Esophagus muscularis mucosa (tissue), 4 donors: ENCODE data around the gene IDH2. TPM values are rescaled to one million over a fixed set of nuclear protein-coding genes. Genes with fewer than 3 reads are reported as not detected.

Source experiments
- DNase-seq: peaks from one replicate; pipeline ENCODE4 v3.0.0-alpha.2; 2017; ENCODE audit errors: extremely low spot score
- H3K27ac ChIP-seq, 4 donors: fragments of 200-600 bp; sonication (generic); replicated peaks in 1 of 4; 1 replicate in 3 of 4; 2 replicates in 1 of 4; pipeline ENCODE4 v1.5.1; 2016 to 2019; ENCODE audit warnings: mild to moderate bottlenecking in 1 of 4
- H3K27me3 ChIP-seq, 4 donors: fragments of 200-600 bp; sonication (generic); one replicate each; pipeline versions ENCODE4 v1.5.1 to v1.6.0; 2016 to 2019
- H3K36me3 ChIP-seq, 4 donors: fragments of 200-600 bp; sonication (generic); one replicate each; pipeline ENCODE4 v1.5.1; 2016 to 2019
- H3K4me1 ChIP-seq, 4 donors: fragments of 200-600 bp; sonication (generic); one replicate each; pipeline ENCODE4 v1.5.1; 2016 to 2019
- H3K4me3 ChIP-seq, 4 donors: fragments of 200-600 bp; sonication (generic); 1 replicate in 2 of 4; 2 replicates in 2 of 4; pipeline ENCODE4 v1.5.1; 2016 to 2019; ENCODE audit warnings: mild to moderate bottlenecking in 4 of 4, moderate library complexity in 1 of 4
- H3K9me3 ChIP-seq, 4 donors: fragments of 200-600 bp; sonication (generic); 1 replicate in 3 of 4; 2 replicates in 1 of 4; pipeline ENCODE4 v1.5.1; 2016 to 2019
- EP300 ChIP-seq: sonication (generic); formaldehyde crosslinking; IDR thresholded peaks from one replicate; pipeline ENCODE4 v1.6.1; 2017; ENCODE audit warnings: antibody characterized with exemption
- POLR2A ChIP-seq: fragments of 450-650 bp; IDR thresholded peaks from one replicate; pipeline ENCODE4 v1.6.1; 2017; ENCODE audit warnings: antibody characterized with exemption, moderate library complexity, mild to moderate bottlenecking, low read depth
- POLR2AphosphoS5 ChIP-seq, 2 donors: sonication (generic); formaldehyde crosslinking; IDR thresholded peaks; one replicate each; pipeline ENCODE4 v1.6.1; 2017; ENCODE audit warnings: antibody characterized with exemption in 2 of 2
- WGBS: methylation state at CpG from one replicate; pipeline ENCODE4 v1.1.5; 2018; 5-methylcytosine and 5-hydroxymethylcytosine counted together
- intact Hi-C: fragments of 100-400 bp; cut with DNase I; formaldehyde crosslinking; loops from one replicate; pipeline ENCODE4 v1.15.1; 2023
- total RNA-seq, 4 donors: library from RNA; depleted of rRNA; stranded (reverse); fragments of >200 nt; gene quantifications; one replicate each; pipeline versions ENCODE4 v1.1.0 to v1.2.1, GENCODE V29; 2016
- TF ChIP-seq, protein P1 (sequence below), 3 experiments: fragments of 200-600 bp in 2 of 3; fragments of 450-650 bp in 1 of 3; sonication (generic) in 2 of 3; IDR thresholded peaks; one replicate each; pipeline ENCODE4 v1.5.1; 2017 to 2019; ENCODE audit warnings: antibody characterized with exemption in 3 of 3, mild to moderate bottlenecking in 2 of 3, moderate library complexity in 1 of 3

Gene IDH2
- total RNA-seq, 4 donors from 2014 or later = 119 to 228 (median 171) TPM

DNA sequence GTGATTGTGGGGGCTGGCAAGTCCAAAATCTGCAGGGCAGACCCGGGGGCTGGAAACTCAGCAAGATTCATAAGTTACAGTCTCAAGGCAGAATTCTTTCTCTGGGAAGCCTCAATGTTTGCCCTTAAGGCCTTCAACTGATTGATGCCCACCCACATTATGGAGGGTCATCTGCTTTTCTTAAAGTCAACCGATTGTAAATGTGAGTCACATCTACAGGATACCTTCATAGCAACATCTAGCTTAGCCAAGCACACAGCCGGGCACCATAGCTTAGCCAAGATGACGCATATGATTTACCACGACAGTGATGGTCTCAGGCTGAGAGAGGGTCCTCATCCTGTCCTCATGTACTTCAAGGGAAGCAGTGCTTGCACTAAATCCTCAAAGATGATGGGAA lies 43.5 kb downstream of the IDH2 start:
- H3K27ac ChIP-seq = peak overlapping the region; percentile 8 to 63 (median 46)
- intact Hi-C loops = no loop called here
- H3K27me3 ChIP-seq = no peaks in the 10 kb centered on the region

DNA sequence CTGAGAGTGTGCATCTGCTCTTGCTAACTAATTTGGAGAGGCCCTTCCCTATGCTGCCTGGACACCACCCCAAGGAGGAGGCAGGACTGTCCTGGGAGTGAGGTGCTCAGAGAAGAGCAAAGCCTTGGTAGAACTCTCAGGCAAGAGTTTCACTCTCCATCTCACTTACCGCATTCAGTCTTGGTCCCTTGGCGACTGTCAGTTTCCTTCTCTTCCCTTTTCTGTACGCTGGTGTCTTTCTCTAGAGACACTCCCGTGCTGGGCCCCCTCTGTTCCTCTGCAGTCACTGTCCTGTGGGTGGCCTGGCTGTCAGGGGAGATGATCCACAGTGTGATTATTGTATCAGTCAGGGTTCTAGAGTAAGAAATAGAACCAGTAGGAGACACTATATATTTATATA lies 44.0 kb downstream of the IDH2 start:
- intact Hi-C loops = no loop called here

More for the DNA sequence above, 43.5 kb downstream of the IDH2 start:
- DNase-seq = no peak
- Histone ChIP-seq H3K4me1 (peaks cover 40 to 63% (median 51%) of the 10 kb centered on the region in 4 donors), H3K4me3 (no peak overlapping the region), H3K9me3 (no peaks in the 10 kb centered on the region), H3K36me3 (no peaks in the 10 kb centered on the region)
- WGBS = 89% methylated on average over 5 of the region's 5 CpGs
- TF ChIP-seq POLR2AphosphoS5 (IDR thresholded peaks at IDR 0.05) = no peak
- no peak for TF ChIP-seq EP300
- no peak for TF ChIP-seq POLR2A
- TF ChIP-seq, protein P1, sequence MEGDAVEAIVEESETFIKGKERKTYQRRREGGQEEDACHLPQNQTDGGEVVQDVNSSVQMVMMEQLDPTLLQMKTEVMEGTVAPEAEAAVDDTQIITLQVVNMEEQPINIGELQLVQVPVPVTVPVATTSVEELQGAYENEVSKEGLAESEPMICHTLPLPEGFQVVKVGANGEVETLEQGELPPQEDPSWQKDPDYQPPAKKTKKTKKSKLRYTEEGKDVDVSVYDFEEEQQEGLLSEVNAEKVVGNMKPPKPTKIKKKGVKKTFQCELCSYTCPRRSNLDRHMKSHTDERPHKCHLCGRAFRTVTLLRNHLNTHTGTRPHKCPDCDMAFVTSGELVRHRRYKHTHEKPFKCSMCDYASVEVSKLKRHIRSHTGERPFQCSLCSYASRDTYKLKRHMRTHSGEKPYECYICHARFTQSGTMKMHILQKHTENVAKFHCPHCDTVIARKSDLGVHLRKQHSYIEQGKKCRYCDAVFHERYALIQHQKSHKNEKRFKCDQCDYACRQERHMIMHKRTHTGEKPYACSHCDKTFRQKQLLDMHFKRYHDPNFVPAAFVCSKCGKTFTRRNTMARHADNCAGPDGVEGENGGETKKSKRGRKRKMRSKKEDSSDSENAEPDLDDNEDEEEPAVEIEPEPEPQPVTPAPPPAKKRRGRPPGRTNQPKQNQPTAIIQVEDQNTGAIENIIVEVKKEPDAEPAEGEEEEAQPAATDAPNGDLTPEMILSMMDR (IDR thresholded peaks at IDR 0.05) = no peak

DNA sequence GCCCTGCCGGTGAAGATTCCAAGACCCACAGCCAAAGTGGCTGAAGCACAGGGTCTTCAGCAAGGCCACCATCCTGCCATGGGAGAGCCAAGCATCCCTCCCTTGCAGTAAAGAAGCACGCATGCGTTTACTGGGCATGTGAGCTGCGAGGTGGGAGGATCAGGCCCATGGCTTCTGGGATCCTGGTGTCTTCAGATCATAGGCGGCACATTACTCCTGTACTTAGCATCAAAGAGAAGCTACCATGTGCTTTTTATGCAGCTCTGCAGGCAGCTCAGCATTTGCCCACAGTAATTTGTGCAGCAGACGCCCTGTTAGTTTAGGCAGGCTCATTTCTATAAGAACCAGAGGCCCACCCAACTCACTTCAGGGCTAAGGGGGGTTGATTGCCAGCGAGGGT lies 45.7 kb downstream of the IDH2 start:
- no peak for TF ChIP-seq EP300
- TF ChIP-seq POLR2A = no peak
- TF ChIP-seq, protein P1 (IDR thresholded peaks at IDR 0.05) = no peak
- TF ChIP-seq POLR2AphosphoS5 (IDR thresholded peaks at IDR 0.05) = no peak
- H3K9me3 ChIP-seq = no peaks in the 10 kb centered on the region
- H3K27ac ChIP-seq = no peak overlapping the region
- H3K36me3 ChIP-seq = no peaks in the 10 kb centered on the region
- no peak overlapping the region for H3K4me3 ChIP-seq
- no peak for DNase-seq
- no peaks in the 10 kb centered on the region for H3K27me3 ChIP-seq
- peaks cover 17 to 40% (median 29%) of the 10 kb centered on the region in 4 donors for H3K4me1 ChIP-seq
- intact Hi-C loops = no loop called here
- 93% methylated on average over 6 of the region's 7 CpGs for WGBS

More for the DNA sequence above, 44.0 kb downstream of the IDH2 start:
- 68% methylated on average over 4 of the region's 4 CpGs for WGBS
- H3K36me3 ChIP-seq = no peaks in the 10 kb centered on the region
- peaks cover 35 to 58% (median 47%) of the 10 kb centered on the region in 4 donors for H3K4me1 ChIP-seq
- TF ChIP-seq POLR2A (no peak), EP300 (no peak), POLR2AphosphoS5 (IDR thresholded peaks at IDR 0.05) (no peak)
- TF ChIP-seq, protein P1 (IDR thresholded peaks at IDR 0.05) = no peak
- H3K9me3 ChIP-seq = no peaks in the 10 kb centered on the region
- DNase-seq = no peak
- no peaks in the 10 kb centered on the region for H3K27me3 ChIP-seq
- H3K4me3 ChIP-seq = no peak overlapping the region
- H3K27ac ChIP-seq = peak overlapping the region in 1 of 4 donors; percentile 19

DNA sequence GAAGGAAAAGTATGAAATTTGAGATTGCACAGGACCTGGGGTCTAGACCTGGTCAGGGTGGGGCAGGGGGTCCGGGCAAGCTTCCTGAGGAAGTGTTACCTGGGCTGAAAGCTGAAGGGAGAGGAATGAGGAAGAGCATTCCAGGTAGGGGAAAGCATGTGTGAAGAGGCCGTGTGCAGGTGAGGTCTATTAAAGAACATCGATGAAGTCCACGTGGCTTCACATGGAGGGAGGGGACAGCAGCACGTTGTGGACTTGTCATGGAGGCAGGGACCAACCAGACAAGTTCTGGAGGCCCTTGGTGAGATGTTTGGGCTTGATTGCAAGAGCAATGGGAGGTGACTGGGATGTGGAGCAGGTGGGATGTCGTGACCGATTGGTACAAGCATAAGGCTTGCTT lies 47.1 kb downstream of the IDH2 start:
- Histone ChIP-seq H3K4me3 (no peak overlapping the region), H3K4me1 (peaks cover 12 to 30% (median 17%) of the 10 kb centered on the region in 4 donors), H3K36me3 (no peaks in the 10 kb centered on the region), H3K27ac (no peak overlapping the region), H3K9me3 (no peaks in the 10 kb centered on the region), H3K27me3 (no peaks in the 10 kb centered on the region)
- intact Hi-C loops = no loop called here
- DNase-seq = no peak
- WGBS = 85% methylated on average over 7 of the region's 7 CpGs
- TF ChIP-seq EP300 = no peak
- TF ChIP-seq, protein P1 (IDR thresholded peaks at IDR 0.05) = no peak
- TF ChIP-seq POLR2A = no peak
- TF ChIP-seq POLR2AphosphoS5 (IDR thresholded peaks at IDR 0.05) = no peak

DNA sequence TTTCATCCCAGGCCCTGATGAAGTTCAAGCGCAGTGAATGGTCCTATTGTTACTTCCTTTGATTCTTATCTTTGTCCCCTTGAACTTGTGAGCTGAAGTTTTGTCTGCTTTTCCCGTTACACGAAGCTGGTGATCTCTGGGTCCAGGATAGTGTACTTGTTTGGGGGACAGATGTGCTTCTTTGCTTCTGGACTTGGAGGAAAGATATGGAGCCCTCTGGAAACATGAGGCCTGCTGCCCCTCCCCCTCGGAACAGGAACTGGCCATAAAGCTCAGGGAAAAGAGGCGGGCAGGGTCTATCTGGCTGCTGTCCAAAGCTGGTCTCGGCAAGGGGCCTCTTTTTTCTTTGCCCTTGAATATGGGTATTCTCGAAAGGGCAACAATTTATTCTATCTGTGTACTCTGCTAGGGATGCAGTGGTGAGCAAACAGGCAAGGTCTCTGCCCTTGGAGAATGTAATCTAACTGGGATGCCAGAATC lies 47.6 kb downstream of the IDH2 start:
- TF ChIP-seq POLR2A = no peak
- TF ChIP-seq POLR2AphosphoS5 (IDR thresholded peaks at IDR 0.05) = no peak
- TF ChIP-seq, protein P1 (IDR thresholded peaks at IDR 0.05) = no peak
- TF ChIP-seq EP300 = no peak
- Histone ChIP-seq H3K36me3 (no peaks in the 10 kb centered on the region), H3K27me3 (no peaks in the 10 kb centered on the region), H3K9me3 (no peaks in the 10 kb centered on the region), H3K4me1 (peaks cover 8 to 27% (median 15%) of the 10 kb centered on the region in 4 donors), H3K4me3 (no peak overlapping the region), H3K27ac (no peak overlapping the region)
- 60% methylated on average over 7 of the region's 7 CpGs for WGBS
- intact Hi-C loops = no loop called here
- DNase-seq = no peak
